Uterus (tissue), 2 donors: ENCODE measurements around the gene HOOK2.

ENCODE experiments used
- POLR2A ChIP-seq, 2 donors: fragments of 450-650 bp; IDR thresholded peaks; one replicate each; pipeline ENCODE4 v1.6.1; 2016; ENCODE audit warnings: antibody characterized with exemption in 2 of 2, mild to moderate bottlenecking in 1 of 2, moderate library complexity in 1 of 2
- TF ChIP-seq, protein P1 (sequence below), 4 experiments: fragments of 200-600 bp in 2 of 4; fragments of 450-650 bp in 2 of 4; sonication (generic) in 2 of 4; IDR thresholded peaks; one replicate each; pipeline ENCODE4 v1.5.1; 2016 to 2019; ENCODE audit warnings: antibody characterized with exemption in 4 of 4, mild to moderate bottlenecking in 2 of 4, moderate library complexity in 1 of 4

DNA sequence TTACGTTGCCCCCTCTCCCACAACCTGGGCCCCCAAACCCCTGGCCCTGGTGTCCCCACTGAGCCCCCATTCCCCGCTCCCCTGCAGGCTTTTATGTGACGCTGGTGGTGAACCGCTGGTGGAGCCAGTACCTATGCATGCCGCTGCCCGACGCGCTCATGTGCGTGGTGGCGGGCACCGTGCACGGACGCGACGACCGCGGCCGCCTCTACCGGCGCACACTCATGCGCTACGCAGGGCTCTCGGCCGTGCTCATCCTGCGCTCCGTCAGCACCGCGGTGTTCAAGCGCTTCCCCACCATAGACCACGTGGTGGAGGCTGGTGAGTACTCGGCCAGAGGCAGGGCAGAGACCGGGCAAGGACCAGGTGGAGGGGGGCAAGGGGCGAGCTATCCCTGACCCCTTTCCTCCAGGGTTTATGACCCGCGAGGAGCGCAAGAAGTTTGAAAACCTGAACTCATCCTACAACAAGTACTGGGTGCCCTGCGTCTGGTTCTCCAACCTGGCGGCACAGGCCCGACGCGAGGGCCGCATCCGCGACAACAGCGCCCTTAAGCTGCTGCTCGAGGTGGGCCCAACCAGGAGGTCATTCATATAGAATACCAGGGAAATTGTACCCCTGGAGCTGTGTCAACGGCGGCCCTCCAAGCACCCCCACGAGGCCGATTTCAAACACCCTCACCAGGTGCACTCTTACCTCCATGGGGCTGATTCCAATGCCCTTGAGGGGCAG lies 20.7 kb downstream of the HOOK2 start:
- no peak for TF ChIP-seq POLR2A (IDR thresholded peaks at IDR 0.05)
- TF ChIP-seq, protein P1, sequence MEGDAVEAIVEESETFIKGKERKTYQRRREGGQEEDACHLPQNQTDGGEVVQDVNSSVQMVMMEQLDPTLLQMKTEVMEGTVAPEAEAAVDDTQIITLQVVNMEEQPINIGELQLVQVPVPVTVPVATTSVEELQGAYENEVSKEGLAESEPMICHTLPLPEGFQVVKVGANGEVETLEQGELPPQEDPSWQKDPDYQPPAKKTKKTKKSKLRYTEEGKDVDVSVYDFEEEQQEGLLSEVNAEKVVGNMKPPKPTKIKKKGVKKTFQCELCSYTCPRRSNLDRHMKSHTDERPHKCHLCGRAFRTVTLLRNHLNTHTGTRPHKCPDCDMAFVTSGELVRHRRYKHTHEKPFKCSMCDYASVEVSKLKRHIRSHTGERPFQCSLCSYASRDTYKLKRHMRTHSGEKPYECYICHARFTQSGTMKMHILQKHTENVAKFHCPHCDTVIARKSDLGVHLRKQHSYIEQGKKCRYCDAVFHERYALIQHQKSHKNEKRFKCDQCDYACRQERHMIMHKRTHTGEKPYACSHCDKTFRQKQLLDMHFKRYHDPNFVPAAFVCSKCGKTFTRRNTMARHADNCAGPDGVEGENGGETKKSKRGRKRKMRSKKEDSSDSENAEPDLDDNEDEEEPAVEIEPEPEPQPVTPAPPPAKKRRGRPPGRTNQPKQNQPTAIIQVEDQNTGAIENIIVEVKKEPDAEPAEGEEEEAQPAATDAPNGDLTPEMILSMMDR (IDR thresholded peaks at IDR 0.05) = no peak
